ENCODE measurements around the gene MGAT4A. TPM values are rescaled to one million over a fixed set of nuclear protein-coding genes. Genes with fewer than 3 reads are reported as not detected.

Gene MGAT4A
- total RNA-seq, 1 donor from 2014 or later = 20.6 TPM

DNA sequence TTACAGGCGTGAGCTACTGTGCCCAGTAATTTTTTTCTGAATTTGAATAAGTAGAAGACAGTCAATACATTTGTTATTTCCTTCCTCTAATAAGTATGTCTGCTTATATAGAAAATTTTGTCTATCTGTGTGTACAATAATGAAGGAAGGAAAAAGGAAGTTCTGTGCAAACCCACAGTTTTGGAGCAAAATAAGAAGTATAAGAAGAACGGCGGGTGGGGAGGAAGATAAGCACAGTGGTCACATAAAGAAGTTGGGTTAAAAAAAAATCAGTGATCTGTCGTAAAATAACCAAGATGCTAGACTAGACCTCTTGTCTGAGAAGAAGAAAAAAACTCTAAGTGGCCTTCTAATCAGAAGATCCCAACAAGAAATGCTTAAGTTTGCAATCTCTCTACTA is 20.2 kb downstream of the MGAT4A start:
- Histone ChIP-seq H3K27me3 (no peaks in the 10 kb centered on the region), H3K9me3 (no peaks in the 10 kb centered on the region), H3K4me1 (peaks cover 16% of the 10 kb centered on the region), H3K27ac (no peak overlapping the region), H3K4me3 (no peak overlapping the region), H3K36me3 (no peaks in the 10 kb centered on the region)
- no peak for DNase-seq (ENCODE audit: extremely low spot score in 2 of 2)
- TF ChIP-seq, protein P1, sequence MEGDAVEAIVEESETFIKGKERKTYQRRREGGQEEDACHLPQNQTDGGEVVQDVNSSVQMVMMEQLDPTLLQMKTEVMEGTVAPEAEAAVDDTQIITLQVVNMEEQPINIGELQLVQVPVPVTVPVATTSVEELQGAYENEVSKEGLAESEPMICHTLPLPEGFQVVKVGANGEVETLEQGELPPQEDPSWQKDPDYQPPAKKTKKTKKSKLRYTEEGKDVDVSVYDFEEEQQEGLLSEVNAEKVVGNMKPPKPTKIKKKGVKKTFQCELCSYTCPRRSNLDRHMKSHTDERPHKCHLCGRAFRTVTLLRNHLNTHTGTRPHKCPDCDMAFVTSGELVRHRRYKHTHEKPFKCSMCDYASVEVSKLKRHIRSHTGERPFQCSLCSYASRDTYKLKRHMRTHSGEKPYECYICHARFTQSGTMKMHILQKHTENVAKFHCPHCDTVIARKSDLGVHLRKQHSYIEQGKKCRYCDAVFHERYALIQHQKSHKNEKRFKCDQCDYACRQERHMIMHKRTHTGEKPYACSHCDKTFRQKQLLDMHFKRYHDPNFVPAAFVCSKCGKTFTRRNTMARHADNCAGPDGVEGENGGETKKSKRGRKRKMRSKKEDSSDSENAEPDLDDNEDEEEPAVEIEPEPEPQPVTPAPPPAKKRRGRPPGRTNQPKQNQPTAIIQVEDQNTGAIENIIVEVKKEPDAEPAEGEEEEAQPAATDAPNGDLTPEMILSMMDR (IDR thresholded peaks at IDR 0.05) = no peak
- TF ChIP-seq POLR2AphosphoS5 (IDR thresholded peaks at IDR 0.05; ENCODE audit: insufficient read depth in 1 of 2, low read depth in 1 of 2) (no peak), POLR2A (IDR thresholded peaks at IDR 0.05) (no peak)
- intact Hi-C loops (cut with DNase I) = no loop called here

DNA sequence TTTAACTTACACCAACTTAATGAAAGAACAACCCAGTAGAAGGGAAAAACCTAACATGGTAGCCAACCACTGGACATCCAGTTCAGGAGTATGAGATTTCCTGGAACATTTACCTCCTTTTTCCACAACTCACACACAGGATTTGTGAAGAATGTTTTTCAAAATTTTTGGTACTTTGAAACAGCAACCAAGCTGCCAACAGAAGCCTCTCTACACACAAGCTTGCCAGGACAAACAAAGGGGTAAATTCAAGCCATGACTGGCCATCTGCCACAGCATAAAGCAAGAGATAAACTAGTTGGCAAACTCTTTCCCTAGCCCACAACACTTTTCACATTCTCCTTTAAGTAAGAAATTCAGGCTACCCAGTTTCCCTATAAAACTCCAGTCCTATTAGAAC is 21.4 kb downstream of the MGAT4A start:
- Histone ChIP-seq H3K4me3 (no peak overlapping the region), H3K9me3 (no peaks in the 10 kb centered on the region), H3K36me3 (no peaks in the 10 kb centered on the region), H3K27ac (no peak overlapping the region), H3K27me3 (no peaks in the 10 kb centered on the region), H3K4me1 (peaks cover 16% of the 10 kb centered on the region)
- DNase-seq (ENCODE audit: extremely low spot score in 2 of 2) = no peak
- intact Hi-C loops (cut with DNase I) = no loop called here
- TF ChIP-seq, protein P1 (IDR thresholded peaks at IDR 0.05) = no peak
- TF ChIP-seq POLR2A (IDR thresholded peaks at IDR 0.05) = no peak
- no peak for TF ChIP-seq POLR2AphosphoS5 (IDR thresholded peaks at IDR 0.05; ENCODE audit: insufficient read depth in 1 of 2, low read depth in 1 of 2)

DNA sequence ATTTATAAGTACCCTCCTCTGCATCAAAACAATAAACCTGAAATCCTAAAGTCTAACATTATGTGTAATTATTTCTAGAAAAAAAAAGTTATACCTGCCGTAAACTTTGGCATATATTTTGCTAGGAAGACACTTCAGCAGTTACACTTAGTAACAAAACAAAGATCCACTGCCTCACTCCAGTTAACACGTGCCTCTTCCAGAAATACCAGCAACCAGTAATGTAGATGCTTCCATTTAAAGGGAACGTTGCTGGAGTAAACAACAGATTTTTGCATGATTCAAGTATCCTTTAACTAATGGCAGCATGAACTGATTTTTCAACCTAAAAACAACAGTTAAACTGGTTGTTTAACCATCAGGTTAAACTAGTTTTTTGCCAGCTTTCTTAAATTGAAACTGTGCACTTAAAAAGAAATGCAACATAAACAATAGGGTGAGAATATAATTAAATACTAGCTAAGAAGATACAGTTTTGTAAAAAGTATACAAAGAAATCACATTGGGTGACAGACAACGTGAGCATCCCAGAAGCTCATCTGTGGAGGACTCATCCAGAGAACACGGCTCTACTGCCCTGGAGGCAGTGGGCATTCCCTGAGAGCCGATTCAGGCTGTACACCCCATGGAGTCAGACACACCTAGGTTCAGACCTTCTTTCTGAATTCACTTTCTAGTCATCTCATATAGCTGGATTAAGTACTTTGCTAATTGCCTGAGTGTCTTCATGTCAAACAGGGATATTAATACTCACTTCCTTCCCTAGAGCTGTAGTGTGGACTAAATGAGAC is 22.3 kb downstream of the MGAT4A start:
- H3K36me3 ChIP-seq = no peaks in the 10 kb centered on the region
- peaks cover 23% of the 10 kb centered on the region for H3K4me1 ChIP-seq
- no peak for DNase-seq (ENCODE audit: extremely low spot score in 2 of 2)
- H3K27me3 ChIP-seq = no peaks in the 10 kb centered on the region
- TF ChIP-seq, protein P1 (IDR thresholded peaks at IDR 0.05) = no peak
- TF ChIP-seq POLR2A (IDR thresholded peaks at IDR 0.05) = no peak
- TF ChIP-seq POLR2AphosphoS5 (IDR thresholded peaks at IDR 0.05; ENCODE audit: insufficient read depth in 1 of 2, low read depth in 1 of 2) = no peak
- H3K9me3 ChIP-seq = no peaks in the 10 kb centered on the region
- no peak overlapping the region for H3K4me3 ChIP-seq
- intact Hi-C loops (cut with DNase I) = no loop called here
- H3K27ac ChIP-seq = no peak overlapping the region

DNA sequence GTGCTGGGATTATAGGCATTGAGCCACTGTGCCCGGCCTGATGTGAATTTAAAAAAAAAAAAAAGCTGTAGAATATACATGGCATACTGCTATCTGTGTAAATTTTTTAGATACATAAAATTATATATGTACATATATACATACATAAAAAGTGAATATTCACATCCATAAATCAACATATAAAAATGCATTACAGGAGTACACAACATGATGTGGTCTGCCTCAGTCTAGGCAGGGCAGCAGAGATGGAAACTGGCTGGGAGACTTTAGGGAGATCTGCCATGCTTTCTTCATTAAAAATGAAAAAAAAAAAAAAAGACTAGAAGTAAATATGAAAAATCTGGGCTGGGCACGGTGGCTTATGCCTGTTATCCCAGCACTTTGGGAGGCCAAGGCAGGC is 24.3 kb downstream of the MGAT4A start:
- Histone ChIP-seq H3K4me3 (no peak overlapping the region), H3K36me3 (no peaks in the 10 kb centered on the region), H3K27me3 (no peaks in the 10 kb centered on the region), H3K4me1 (peaks cover 38% of the 10 kb centered on the region), H3K9me3 (no peaks in the 10 kb centered on the region), H3K27ac (no peak overlapping the region)
- no peak for DNase-seq (ENCODE audit: extremely low spot score in 2 of 2)
- TF ChIP-seq, protein P1 (IDR thresholded peaks at IDR 0.05) = no peak
- no peak for TF ChIP-seq POLR2A (IDR thresholded peaks at IDR 0.05)
- no peak for TF ChIP-seq POLR2AphosphoS5 (IDR thresholded peaks at IDR 0.05; ENCODE audit: insufficient read depth in 1 of 2, low read depth in 1 of 2)
- intact Hi-C loops (cut with DNase I) = no loop called here

DNA sequence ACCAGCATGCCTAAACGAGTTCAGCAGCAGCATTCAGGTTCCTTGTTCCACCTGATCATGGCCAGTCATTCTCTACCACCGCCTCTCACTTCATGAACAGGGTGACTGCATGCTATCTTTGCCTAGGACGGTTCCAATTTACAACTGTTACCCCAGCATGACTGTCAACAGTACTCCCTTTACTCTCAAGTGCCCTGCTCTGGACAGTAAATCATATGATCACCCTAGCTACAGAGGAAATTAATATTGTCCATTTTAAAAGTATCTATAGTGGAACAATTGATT is 25.7 kb downstream of the MGAT4A start:
- no peak overlapping the region for H3K27ac ChIP-seq
- H3K27me3 ChIP-seq = no peaks in the 10 kb centered on the region
- no peaks in the 10 kb centered on the region for H3K9me3 ChIP-seq
- no peak for TF ChIP-seq POLR2AphosphoS5 (IDR thresholded peaks at IDR 0.05; ENCODE audit: insufficient read depth in 1 of 2, low read depth in 1 of 2)
- H3K36me3 ChIP-seq = no peaks in the 10 kb centered on the region
- H3K4me1 ChIP-seq = peaks cover 43% of the 10 kb centered on the region
- intact Hi-C loops (cut with DNase I) = no loop called here
- no peak for DNase-seq (ENCODE audit: extremely low spot score in 2 of 2)
- H3K4me3 ChIP-seq = no peak overlapping the region

All from vagina (tissue), 2 donors.